Kidney epithelial cell (primary cell): Measurements from ENCODE around the gene C12orf42. TPM values are rescaled to one million over a fixed set of nuclear protein-coding genes. Genes with fewer than 3 reads are reported as not detected.
"Not testable (repeated sequence)": the region's sequence is repeated elsewhere in the genome, so short reads cannot be mapped to it uniquely, and the experiment has no call there.

Experiments used
- DNase-seq: peaks from one replicate; pipeline ENCODE4 v3.0.0-alpha.2; 2010; ENCODE audit warnings: low read depth
- H3K27me3 ChIP-seq: 2 replicates; pipeline ENCODE4 v1.6.0; 2011; ENCODE audit warnings: low read length; ENCODE audit not compliant: control insufficient read depth, insufficient read depth
- H3K36me3 ChIP-seq: 2 replicates; pipeline ENCODE4 v1.5.1; 2011; ENCODE audit warnings: low read length; ENCODE audit not compliant: control insufficient read depth, insufficient read depth
- H3K4me3 ChIP-seq: 2 replicates; pipeline ENCODE4 v1.5.1; 2011; ENCODE audit warnings: low read depth, mild to moderate bottlenecking, control low read depth, low read length
- total RNA-seq: library from RNA; depleted of rRNA; stranded (reverse); fragments of >200 nt; gene quantifications from 2 replicates; pipeline ENCODE4 v1.2.3, GENCODE V29; 2015
- TF ChIP-seq, protein P1 (sequence below): IDR thresholded peaks from 2 replicates; pipeline ENCODE4 v1.5.1; 2011; ENCODE audit warnings: mild to moderate bottlenecking, moderate library complexity, low read length, control low read depth, inconsistent platforms; ENCODE audit not compliant: insufficient read depth, poor library complexity, severe bottlenecking

The C12orf42 gene
- total RNA-seq, 1 donor from 2014 or later = not detected

DNA sequence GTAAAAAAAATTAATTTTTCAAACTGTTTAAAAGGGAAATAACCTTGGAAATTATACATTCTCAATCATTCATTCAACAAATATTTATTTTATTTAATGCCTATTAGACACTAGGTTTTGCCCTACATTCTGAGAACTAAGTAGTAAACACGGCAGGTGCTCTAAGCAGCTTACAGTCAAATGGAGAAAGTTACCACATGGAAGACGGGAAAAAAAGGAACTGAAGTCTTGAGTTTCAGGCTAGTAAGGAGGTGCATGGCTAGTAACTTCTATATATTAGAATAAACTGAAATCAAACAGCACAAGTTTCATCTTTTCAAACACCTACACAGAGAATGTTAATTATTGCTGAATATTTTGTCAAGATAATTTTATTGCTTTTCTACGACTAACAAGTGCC is 52.9 kb downstream of the C12orf42 start:
- H3K27me3 ChIP-seq = no peaks in the 10 kb centered on the region
- DNase-seq = no peak
- H3K4me3 ChIP-seq = no peak overlapping the region
- TF ChIP-seq, protein P1, sequence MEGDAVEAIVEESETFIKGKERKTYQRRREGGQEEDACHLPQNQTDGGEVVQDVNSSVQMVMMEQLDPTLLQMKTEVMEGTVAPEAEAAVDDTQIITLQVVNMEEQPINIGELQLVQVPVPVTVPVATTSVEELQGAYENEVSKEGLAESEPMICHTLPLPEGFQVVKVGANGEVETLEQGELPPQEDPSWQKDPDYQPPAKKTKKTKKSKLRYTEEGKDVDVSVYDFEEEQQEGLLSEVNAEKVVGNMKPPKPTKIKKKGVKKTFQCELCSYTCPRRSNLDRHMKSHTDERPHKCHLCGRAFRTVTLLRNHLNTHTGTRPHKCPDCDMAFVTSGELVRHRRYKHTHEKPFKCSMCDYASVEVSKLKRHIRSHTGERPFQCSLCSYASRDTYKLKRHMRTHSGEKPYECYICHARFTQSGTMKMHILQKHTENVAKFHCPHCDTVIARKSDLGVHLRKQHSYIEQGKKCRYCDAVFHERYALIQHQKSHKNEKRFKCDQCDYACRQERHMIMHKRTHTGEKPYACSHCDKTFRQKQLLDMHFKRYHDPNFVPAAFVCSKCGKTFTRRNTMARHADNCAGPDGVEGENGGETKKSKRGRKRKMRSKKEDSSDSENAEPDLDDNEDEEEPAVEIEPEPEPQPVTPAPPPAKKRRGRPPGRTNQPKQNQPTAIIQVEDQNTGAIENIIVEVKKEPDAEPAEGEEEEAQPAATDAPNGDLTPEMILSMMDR = no peak
- H3K36me3 ChIP-seq = no peaks in the 10 kb centered on the region

DNA sequence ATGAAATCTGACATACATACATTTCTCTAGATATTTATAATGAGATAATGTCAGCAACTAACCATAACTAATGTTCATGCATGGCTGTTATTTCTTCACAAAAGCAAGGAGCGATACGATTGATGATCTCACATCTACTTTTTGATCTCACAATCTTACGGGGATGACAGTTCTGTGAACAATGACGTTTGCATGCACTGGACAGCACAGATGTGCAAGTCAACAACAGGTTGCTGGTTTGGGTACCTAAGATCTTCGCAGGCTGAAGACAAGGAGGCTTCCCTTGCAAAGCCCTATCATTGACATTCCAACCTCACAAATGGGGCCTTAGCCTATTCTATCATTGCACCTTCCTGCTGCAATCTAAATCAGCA is 53.6 kb downstream of the C12orf42 start:
- TF ChIP-seq, protein P1 = no peak
- Histone ChIP-seq H3K4me3 (no peak overlapping the region), H3K36me3 (no peaks in the 10 kb centered on the region), H3K27me3 (no peaks in the 10 kb centered on the region)
- no peak for DNase-seq

DNA sequence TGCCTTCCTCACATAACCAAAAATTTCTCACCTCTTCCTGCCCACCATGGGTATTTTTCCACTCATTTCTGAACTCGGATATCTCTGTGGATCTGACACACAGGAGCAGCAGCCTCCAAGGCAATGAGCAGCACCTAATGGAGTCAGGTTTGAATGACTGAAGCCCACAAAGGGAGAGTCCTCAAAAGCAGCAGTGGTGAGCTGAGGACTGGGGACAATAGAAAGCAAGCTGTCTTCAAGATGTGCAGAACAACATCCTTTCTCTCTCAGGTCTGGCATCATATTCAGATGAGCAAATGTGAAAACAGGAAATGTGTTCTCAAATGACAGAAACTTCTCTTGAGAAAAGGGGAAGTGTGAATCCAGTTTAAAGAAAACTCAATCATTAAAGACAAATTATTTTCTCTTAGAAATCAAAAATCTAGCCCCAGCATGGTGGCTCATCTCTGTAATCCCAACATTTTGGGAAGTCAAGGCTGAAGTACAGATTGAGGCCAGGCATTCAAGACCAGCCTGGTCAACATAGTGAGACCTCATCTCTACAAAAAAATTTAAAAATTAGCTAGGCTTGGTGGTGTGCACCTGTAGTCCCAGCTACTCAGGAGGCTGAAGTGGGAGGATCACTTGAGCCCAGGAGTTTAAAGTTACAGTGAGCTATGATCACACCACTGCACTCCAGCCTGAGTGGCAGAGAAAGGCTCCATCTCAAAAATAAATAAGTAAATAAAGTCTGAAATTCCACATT is 54.2 kb downstream of the C12orf42 start:
- TF ChIP-seq, protein P1 = no peak
- H3K27me3 ChIP-seq = no peaks in the 10 kb centered on the region
- no peak for DNase-seq
- H3K4me3 ChIP-seq = no peak overlapping the region
- no peaks in the 10 kb centered on the region for H3K36me3 ChIP-seq

DNA sequence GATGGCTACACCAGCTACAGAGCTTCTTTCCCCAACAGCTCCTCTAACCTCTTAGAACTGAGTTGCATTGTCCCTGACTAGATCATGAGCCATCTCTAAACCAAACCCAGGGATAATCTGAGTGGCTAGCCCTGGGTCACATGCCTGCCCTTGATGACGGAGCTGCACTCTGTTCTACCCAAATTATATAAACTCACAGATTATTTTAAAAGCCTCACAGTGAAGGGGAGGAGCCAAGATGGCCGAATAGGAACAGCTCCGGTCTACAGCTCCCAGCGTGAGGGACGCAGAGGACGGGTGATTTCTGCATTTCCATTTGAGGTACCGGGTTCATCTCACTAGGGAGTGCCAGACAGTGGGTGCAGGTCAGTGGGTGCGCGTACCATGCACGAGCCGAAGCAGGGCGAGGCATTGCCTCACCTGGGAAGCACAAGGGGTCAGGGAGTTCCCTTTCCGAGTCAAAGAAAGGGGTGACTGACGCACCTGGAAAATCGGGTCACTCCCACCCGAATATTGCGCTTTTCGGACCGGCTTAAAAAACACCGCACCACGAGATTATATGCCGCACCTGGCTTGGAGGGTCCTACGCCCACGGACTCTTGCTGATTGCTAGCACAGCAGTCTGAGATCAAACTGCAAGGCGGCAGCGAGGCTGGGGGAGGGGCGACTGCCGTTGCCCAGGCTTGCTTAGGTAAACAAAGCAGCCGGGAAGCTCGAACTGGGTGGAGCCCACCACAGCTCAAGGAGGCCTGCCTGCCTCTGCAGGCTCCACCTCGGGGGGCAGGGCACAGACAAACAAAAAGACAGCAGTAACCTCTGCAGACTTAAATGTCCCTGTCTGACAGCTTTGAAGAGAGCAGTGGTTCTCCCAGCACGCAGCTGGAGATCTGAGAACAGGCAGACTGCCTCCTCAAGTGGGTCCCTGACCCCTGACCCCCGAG is 61.3 kb downstream of the C12orf42 start:
- H3K36me3 ChIP-seq, DNase-seq, H3K27me3 ChIP-seq, H3K4me3 ChIP-seq: not testable (repeated sequence)

DNA sequence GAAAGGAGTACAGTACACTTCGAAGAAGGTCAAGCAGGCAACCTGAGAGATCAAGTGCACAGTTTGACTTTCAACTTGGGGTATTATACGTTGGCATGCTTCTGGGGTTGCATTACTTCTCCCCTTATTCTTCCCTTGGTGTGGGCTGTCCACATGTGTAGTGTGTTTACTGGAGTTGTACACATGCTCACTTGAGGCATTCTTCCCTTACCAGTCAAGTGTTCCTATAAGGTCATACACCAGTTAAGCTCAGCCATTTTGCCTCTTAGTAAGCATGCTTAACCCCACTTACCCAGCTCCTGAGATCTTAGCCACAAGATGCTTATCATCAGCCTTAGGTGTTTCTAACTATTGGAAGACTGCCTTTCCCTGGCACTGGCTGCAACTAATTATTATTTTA is 63.8 kb downstream of the C12orf42 start:
- H3K36me3 ChIP-seq = no peaks in the 10 kb centered on the region
- TF ChIP-seq, protein P1 = no peak
- DNase-seq = no peak

DNA sequence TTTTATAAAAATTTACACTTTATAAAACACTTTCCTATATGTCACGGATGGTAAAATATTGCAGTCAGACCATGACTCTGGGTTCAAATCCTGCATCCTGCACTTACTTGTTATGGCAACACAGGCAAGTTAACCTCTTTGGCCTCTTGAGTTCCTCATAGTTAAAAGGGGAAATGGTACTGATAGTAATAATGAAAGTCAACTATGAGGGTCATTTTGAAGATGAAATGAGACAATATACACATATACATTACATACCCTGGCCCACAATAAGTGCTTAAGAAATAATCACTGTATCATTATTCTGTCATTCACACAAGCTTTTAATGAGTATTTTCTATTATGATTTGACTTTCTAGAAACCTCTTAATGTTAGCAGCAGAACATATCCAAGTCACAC is 64.4 kb downstream of the C12orf42 start:
- DNase-seq = no peak

More for the DNA sequence above, 63.8 kb downstream of the C12orf42 start:
- Histone ChIP-seq H3K4me3 (no peak overlapping the region), H3K27me3 (no peaks in the 10 kb centered on the region)

DNA sequence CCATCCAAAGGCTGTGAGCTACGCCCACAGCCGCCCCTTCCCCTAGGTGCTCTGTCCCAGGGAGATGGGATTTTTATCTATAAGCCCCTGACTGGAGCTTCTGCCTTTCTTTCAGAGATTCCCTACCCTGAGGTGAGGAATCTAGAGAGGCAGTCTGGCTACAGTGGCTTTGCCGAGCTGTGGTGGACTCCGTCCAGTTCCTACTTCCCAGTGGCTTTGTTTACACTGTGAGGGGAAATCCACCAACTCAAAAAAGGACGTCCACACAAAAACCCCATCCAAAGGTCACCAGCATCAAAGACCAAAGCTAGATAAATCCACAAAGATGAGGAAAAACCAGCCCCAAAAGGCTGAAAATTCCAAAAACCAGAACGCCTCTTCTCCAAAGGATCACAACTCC is 70.1 kb downstream of the C12orf42 start:
- DNase-seq, H3K27me3 ChIP-seq, H3K4me3 ChIP-seq, H3K36me3 ChIP-seq: not testable (repeated sequence)

More for the DNA sequence above, 64.4 kb downstream of the C12orf42 start:
- TF ChIP-seq, protein P1 = no peak
- Histone ChIP-seq H3K27me3 (no peaks in the 10 kb centered on the region), H3K4me3 (no peak overlapping the region), H3K36me3 (no peaks in the 10 kb centered on the region)

DNA sequence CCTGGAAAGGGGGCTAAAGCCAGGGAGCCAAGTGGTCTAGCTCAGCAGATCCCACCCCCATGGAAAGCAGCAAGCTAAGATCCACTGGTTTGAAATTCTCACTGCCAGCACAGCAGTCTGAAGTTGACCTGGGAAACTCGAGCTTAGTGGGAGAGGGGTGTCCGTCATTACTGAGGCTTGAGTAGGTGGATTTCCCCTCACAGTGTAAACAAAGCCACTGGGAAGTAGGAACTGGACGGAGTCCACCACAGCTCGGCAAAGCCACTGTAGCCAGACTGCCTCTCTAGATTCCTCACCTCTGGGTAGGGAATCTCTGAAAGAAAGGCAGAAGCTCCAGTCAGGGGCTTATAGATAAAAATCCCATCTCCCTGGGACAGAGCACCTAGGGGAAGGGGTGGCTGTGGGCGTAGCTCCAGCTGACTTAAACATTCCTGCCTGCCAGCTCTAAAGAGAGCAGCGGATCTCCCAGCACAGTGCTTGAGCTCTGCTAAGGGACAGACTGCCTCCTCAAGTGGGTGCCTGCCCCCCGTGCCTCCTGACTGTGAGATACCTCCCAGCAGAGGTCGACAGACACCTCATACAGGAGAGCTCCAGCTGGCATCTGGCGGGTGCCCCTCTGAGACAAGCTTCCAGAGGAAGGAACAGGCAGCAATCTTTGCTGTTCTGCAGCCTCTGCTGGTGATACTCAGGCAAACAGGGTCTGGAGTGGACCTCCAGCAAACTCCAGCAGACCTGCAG is 70.8 kb downstream of the C12orf42 start:
- not testable (repeated sequence) for DNase-seq, H3K36me3 ChIP-seq, H3K27me3 ChIP-seq, H3K4me3 ChIP-seq
